Panc1 (cell line): ENCODE results near the gene RNASE3.

ENCODE experiments used
- POLR2AphosphoS5 ChIP-seq: IDR thresholded peaks from 2 replicates; pipeline ENCODE4 v1.6.1; 2012; ENCODE audit warnings: mild to moderate bottlenecking, low read depth, low read length, moderate library complexity
- TF ChIP-seq, protein P1 (sequence below): fragments of 450-650 bp; IDR thresholded peaks from 2 replicates; pipeline ENCODE4 v1.5.1; 2017; ENCODE audit warnings: mild to moderate bottlenecking

- TF ChIP-seq POLR2AphosphoS5, result no peak
- TF ChIP-seq, protein P1, sequence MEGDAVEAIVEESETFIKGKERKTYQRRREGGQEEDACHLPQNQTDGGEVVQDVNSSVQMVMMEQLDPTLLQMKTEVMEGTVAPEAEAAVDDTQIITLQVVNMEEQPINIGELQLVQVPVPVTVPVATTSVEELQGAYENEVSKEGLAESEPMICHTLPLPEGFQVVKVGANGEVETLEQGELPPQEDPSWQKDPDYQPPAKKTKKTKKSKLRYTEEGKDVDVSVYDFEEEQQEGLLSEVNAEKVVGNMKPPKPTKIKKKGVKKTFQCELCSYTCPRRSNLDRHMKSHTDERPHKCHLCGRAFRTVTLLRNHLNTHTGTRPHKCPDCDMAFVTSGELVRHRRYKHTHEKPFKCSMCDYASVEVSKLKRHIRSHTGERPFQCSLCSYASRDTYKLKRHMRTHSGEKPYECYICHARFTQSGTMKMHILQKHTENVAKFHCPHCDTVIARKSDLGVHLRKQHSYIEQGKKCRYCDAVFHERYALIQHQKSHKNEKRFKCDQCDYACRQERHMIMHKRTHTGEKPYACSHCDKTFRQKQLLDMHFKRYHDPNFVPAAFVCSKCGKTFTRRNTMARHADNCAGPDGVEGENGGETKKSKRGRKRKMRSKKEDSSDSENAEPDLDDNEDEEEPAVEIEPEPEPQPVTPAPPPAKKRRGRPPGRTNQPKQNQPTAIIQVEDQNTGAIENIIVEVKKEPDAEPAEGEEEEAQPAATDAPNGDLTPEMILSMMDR, result no peak
These were observed 12.5 kb upstream of the RNASE3 start for GRCh38 chr14:20878695-20879094.
